K562 (cell line): ENCODE data around the gene MAN1B1. TPM values are rescaled to one million over a fixed set of nuclear protein-coding genes. Genes with fewer than 3 reads are reported as not detected.
A peak's percentile ranks its signal among the peaks of the same experiment; 100 is the strongest.

Experiments used
- CBFA2T2 ChIP-seq: fragments of 450-650 bp; conservative IDR thresholded peaks from 2 replicates; pipeline ENCODE4 v1.6.1; 2017; ENCODE audit warnings: mild to moderate bottlenecking
- CBX2 ChIP-seq: fragments of 200-600 bp; sonication (generic); IDR thresholded peaks from one replicate; pipeline ENCODE4 v1.6.1; 2012; ENCODE audit warnings: mild to moderate bottlenecking, low read length, inconsistent platforms; ENCODE audit not compliant: insufficient read depth, poor library complexity, severe bottlenecking
- CHD7 ChIP-seq: fragments of 200-600 bp; sonication (generic); IDR thresholded peaks from one replicate; pipeline ENCODE4 v1.6.1; 2012; ENCODE audit warnings: mild to moderate bottlenecking, low read depth, low read length, inconsistent platforms
- EGR1 ChIP-seq: fragments of 450-650 bp; conservative IDR thresholded peaks from 2 replicates; pipeline ENCODE4 v1.6.1; 2017; ENCODE audit warnings: mild to moderate bottlenecking
- HES1 ChIP-seq: fragments of 450-650 bp; IDR thresholded peaks from 2 replicates; pipeline ENCODE4 v1.6.1; 2016; ENCODE audit warnings: low read depth, mild to moderate bottlenecking, moderate library complexity
- MLLT1 ChIP-seq, 2 experiments: fragments of 450-650 bp; IDR thresholded peaks; 2 replicates each; pipeline ENCODE4 v1.6.1; 2016
- STAT5A ChIP-seq: IDR thresholded peaks from 2 replicates; pipeline ENCODE4 v1.6.1; 2012; ENCODE audit warnings: low read length, inconsistent platforms, borderline replicate concordance
- THRB ChIP-seq: fragments of 450-650 bp; formaldehyde crosslinking; conservative IDR thresholded peaks from 2 replicates; pipeline ENCODE4 v1.4.0; 2022; ENCODE audit warnings: mild to moderate bottlenecking, missing genetic modification characterization
- ZBTB26 ChIP-seq: fragments of 450-650 bp; formaldehyde crosslinking; IDR thresholded peaks from 2 replicates; pipeline ENCODE4 v1.4.0; 2022; ENCODE audit warnings: missing genetic modification characterization
- ZNF324 ChIP-seq: fragments of 250-450 bp; sonication (Bioruptor Pico); IDR thresholded peaks from 2 replicates; pipeline ENCODE4 v1.4.0; 2020; ENCODE audit warnings: mild to moderate bottlenecking
- ZNF408 ChIP-seq: fragments of 250-450 bp; sonication (Bioruptor Pico); IDR thresholded peaks from 2 replicates; pipeline ENCODE4 v1.4.0; 2020; ENCODE audit warnings: low read depth, mild to moderate bottlenecking, moderate library complexity
- polyA plus RNA-seq, 8 experiments: library from polyadenylated mRNA; depleted of rRNA in 4 of 8; stranded (reverse) in 5 of 8; unstranded in 3 of 8; fragments of >200 nt; fragmentation: Nextera tagmentation in 2 of 8; fragmentation: Illumina TruSeq in 1 of 8; extraction: Ambion mirVana in 2 of 8; extraction: Trizol in 1 of 8; gene quantifications; 2 replicates each; pipeline versions ENCODE4 v1.2.1 to v1.2.3, GENCODE V29; 2011 to 2014; ENCODE audit warnings: inconsistent platforms in 1 of 8, missing spikeins in 1 of 8
- total RNA-seq, 7 experiments: library from RNA; depleted of rRNA in 6 of 7; stranded (reverse); fragments of >200 nt in 6 of 7; fragmentation: Illumina TruSeq in 2 of 7; extraction: Trizol in 2 of 7; gene quantifications; 2 replicates each; pipeline versions ENCODE4 v1.2.1 to v1.2.3, GENCODE V29; 2011 to 2021; ENCODE audit warnings: low replicate concordance in 1 of 7

MAN1B1 gene
- total and polyA plus RNA-seq, 9 of the 15 experiments (the other 6 are each of a cell fraction or from before 2014, with no cell fraction given), result 0.55 to 36.6 (median 27.3) TPM

GRCh38 chr9:137074657-137075274, 12.0 kb upstream of the MAN1B1 start (continued):
- TF ChIP-seq MLLT1 (IDR thresholded peaks at IDR 0.05), result no peak
- TF ChIP-seq EGR1, result no peak
- peak; percentile 99 for TF ChIP-seq ZBTB26 (CRISPR knock-in tag)
- no peak for TF ChIP-seq HES1
- TF ChIP-seq CBX2, result no peak
- no peak for TF ChIP-seq STAT5A
- TF ChIP-seq THRB (CRISPR knock-in tag), result peak; percentile 99
- no peak; the same call in 1 of the 2 replicates for TF ChIP-seq ZNF408 (CRISPR knock-in tag)
- no peak for TF ChIP-seq CBFA2T2
- TF ChIP-seq ZNF324 (CRISPR knock-in tag), result peak; percentile 94
- TF ChIP-seq CHD7, result no peak
